ENCODE data around the gene AKAP10. TPM values are rescaled to one million over a fixed set of nuclear protein-coding genes. Genes with fewer than 3 reads are reported as not detected.

Gene AKAP10
- total RNA-seq, 1 experiment from 2014 or later = 31.6 TPM

GRCh38 chr17:20012017-20012536 is 34.4 kb upstream of the AKAP10 start:
- RAD21 ChIA-PET (ENCODE audit: low non-redundant PET in 1 of 2, low total read pairs in 2 of 2, uncharacterized antibody in 2 of 2, unreplicated experiment in 2 of 2) = no interaction called here
- no peak for ATAC-seq
- POLR2A ChIA-PET = no interaction called here
- no peaks in the 10 kb centered on the region for H3K9me2 ChIP-seq (ENCODE audit: insufficient read depth)
- no peak overlapping the region for H2AFZ ChIP-seq (ENCODE audit: low read depth, low read length, poor library complexity, severe bottlenecking)
- no peaks in the 10 kb centered on the region for H3K9me3 ChIP-seq (ENCODE audit: control insufficient read depth in 1 of 2, insufficient read depth in 1 of 2, low read depth in 1 of 2, low read length in 2 of 2)
- H3K79me2 ChIP-seq (ENCODE audit: insufficient read depth, low read length) = no peaks in the 10 kb centered on the region
- H3K36me3 ChIP-seq (ENCODE audit: control insufficient read depth in 1 of 2, insufficient read depth in 2 of 2, low read length in 2 of 2) = no peaks in the 10 kb centered on the region
- DNase-seq (ENCODE audit: low read depth, low spot score) = no peak
- no peak overlapping the region for H3K9ac ChIP-seq (ENCODE audit: low read length)
- H3K4me1 ChIP-seq (ENCODE audit: control insufficient read depth in 1 of 2, insufficient read depth in 2 of 2, low read length in 2 of 2) = peaks cover 5 to 25% of the 10 kb centered on the region in 2 experiments; a peak in 2 of 4 replicates
- no peak overlapping the region for H3K4me2 ChIP-seq (ENCODE audit: low read length)
- H3K27me3 ChIP-seq (ENCODE audit: insufficient read depth, low read length) = 0 out of 2 replicates have a peak, but pooled peaks cover 5% of the 10 kb centered on the region
- H3K4me3 ChIP-seq (replicated peaks in 1 of 2; ENCODE audit: low read depth in 1 of 2, low read length in 2 of 2) = no peak overlapping the region
- CTCF ChIA-PET = interaction anchor here (1.3 to 2.7 kb wide), 2 partner anchors 19 to 83 kb away, joined by 3 to 12 read pairs; no protein-coding TSS in a partner anchor
- no peak overlapping the region for H3K27ac ChIP-seq (ENCODE audit: low read depth, low read length)
- H4K20me1 ChIP-seq (ENCODE audit: insufficient read depth) = no peaks in the 10 kb centered on the region
- no peak for TF ChIP-seq EGR1 (IDR thresholded peaks at IDR 0.05; ENCODE audit: low read depth)
- TF ChIP-seq, protein P1, sequence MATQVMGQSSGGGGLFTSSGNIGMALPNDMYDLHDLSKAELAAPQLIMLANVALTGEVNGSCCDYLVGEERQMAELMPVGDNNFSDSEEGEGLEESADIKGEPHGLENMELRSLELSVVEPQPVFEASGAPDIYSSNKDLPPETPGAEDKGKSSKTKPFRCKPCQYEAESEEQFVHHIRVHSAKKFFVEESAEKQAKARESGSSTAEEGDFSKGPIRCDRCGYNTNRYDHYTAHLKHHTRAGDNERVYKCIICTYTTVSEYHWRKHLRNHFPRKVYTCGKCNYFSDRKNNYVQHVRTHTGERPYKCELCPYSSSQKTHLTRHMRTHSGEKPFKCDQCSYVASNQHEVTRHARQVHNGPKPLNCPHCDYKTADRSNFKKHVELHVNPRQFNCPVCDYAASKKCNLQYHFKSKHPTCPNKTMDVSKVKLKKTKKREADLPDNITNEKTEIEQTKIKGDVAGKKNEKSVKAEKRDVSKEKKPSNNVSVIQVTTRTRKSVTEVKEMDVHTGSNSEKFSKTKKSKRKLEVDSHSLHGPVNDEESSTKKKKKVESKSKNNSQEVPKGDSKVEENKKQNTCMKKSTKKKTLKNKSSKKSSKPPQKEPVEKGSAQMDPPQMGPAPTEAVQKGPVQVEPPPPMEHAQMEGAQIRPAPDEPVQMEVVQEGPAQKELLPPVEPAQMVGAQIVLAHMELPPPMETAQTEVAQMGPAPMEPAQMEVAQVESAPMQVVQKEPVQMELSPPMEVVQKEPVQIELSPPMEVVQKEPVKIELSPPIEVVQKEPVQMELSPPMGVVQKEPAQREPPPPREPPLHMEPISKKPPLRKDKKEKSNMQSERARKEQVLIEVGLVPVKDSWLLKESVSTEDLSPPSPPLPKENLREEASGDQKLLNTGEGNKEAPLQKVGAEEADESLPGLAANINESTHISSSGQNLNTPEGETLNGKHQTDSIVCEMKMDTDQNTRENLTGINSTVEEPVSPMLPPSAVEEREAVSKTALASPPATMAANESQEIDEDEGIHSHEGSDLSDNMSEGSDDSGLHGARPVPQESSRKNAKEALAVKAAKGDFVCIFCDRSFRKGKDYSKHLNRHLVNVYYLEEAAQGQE (IDR thresholded peaks at IDR 0.05; ENCODE audit: low read depth) = no peak
- TF ChIP-seq EZH2phosphoT487 (IDR thresholded peaks at IDR 0.05; ENCODE audit: borderline replicate concordance) = no peak
- TF ChIP-seq SIN3A (IDR thresholded peaks at IDR 0.05; ENCODE audit: low read depth) = no peak
- TF ChIP-seq POLR2A (IDR thresholded peaks at IDR 0.05; ENCODE audit: borderline replicate concordance, extremely low read depth, insufficient read depth, insufficient read length) = no peak
- TF ChIP-seq RAD21 (IDR thresholded peaks at IDR 0.05; ENCODE audit: low read depth) = no peak
- TF ChIP-seq, protein P2, sequence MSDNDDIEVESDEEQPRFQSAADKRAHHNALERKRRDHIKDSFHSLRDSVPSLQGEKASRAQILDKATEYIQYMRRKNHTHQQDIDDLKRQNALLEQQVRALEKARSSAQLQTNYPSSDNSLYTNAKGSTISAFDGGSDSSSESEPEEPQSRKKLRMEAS (IDR thresholded peaks at IDR 0.05) = no peak
- TF ChIP-seq CBX3 (IDR thresholded peaks at IDR 0.05; ENCODE audit: low read depth) = no peak
- TF ChIP-seq, protein P3, sequence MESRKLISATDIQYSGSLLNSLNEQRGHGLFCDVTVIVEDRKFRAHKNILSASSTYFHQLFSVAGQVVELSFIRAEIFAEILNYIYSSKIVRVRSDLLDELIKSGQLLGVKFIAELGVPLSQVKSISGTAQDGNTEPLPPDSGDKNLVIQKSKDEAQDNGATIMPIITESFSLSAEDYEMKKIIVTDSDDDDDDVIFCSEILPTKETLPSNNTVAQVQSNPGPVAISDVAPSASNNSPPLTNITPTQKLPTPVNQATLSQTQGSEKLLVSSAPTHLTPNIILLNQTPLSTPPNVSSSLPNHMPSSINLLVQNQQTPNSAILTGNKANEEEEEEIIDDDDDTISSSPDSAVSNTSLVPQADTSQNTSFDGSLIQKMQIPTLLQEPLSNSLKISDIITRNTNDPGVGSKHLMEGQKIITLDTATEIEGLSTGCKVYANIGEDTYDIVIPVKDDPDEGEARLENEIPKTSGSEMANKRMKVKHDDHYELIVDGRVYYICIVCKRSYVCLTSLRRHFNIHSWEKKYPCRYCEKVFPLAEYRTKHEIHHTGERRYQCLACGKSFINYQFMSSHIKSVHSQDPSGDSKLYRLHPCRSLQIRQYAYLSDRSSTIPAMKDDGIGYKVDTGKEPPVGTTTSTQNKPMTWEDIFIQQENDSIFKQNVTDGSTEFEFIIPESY (IDR thresholded peaks at IDR 0.05; ENCODE audit: extremely low read depth, insufficient replicate concordance, low read length) = no peak
- no peak for TF ChIP-seq CEBPB (IDR thresholded peaks at IDR 0.05; ENCODE audit: low read depth)
- no peak for TF ChIP-seq JUND (IDR thresholded peaks at IDR 0.05)
- TF ChIP-seq YY1 (IDR thresholded peaks at IDR 0.05; ENCODE audit: extremely low read depth, insufficient replicate concordance, low read depth, low read length) = no peak
- no peak for TF ChIP-seq POLR2AphosphoS5 (IDR thresholded peaks at IDR 0.05; ENCODE audit: low read depth, low read length)
- no peak for TF ChIP-seq FOSL1 (IDR thresholded peaks at IDR 0.05; ENCODE audit: low read depth)
- intact Hi-C loops (cut with micrococcal nuclease) = no loop called here
- BruUV-seq (replicated peaks) = no TSS peak
